Measurements from ENCODE around the gene COL18A1.

GRCh38 chr21:45555557-45556301 lies 150.8 kb downstream of the COL18A1 start:
- TF ChIP-seq XRCC4 (IDR thresholded peaks at IDR 0.05; ENCODE audit: extremely low read depth, insufficient read depth, insufficient read length): no peak
- TF ChIP-seq JUND (IDR thresholded peaks at IDR 0.05; ENCODE audit: borderline replicate concordance, low read depth, low read length): peak; percentile 63
- TF ChIP-seq JUND (tag; IDR thresholded peaks at IDR 0.05; ENCODE audit: borderline replicate concordance, low read depth, low read length): no peak; the same call in 2 of the 3 replicates
- TF ChIP-seq CTCF (IDR thresholded peaks at IDR 0.05 in 2 of 3, conservative IDR thresholded peaks at IDR 0.05 in 1 of 3; ENCODE audit: insufficient read depth in 2 of 3, low read depth in 1 of 3, low read length in 3 of 3): peak; percentile 91 to 98 (median 97)
